ENCODE results near the gene PDGFRB.

Gene PDGFRB

DNA sequence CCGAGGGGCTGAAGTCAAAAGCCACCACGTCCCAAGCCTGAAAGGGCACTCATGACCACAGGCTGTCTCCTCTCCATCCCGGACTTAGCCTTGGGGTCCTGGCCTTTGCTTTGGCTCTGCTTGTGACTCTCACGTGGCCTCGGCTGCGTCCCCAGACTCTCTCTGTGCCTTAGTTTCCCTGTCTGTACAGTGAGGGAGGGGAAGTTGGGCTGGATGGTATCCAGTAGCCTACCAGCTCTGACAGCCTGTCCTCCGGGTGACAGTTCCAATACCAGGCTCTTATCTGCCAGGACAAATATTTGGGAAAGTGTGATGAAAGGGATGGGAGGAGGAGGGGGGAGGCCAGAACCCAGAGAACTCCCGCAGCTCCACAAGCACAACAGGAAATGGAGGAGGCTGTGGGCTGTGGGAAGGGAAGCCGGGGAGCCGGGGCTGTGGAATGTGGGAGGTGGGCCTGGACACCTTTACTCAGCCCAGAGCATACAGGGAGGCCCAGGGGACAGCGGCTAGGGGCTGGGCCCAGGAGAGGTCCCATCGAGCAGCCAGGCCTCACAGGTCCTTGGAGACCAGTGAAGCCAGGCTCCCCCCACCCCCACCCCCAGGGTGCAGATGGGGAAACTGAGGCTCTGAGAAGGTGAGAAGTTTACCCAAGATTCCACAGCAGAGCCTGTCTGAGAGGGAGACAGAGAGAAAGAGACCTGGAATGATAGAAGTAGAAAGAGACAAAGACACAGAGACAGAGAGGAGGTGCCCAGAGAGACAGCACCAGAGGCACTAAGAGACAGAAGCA lies 18.3 kb downstream of the PDGFRB start:
- peaks cover 17% of the 10 kb centered on the region for H3K27me3 ChIP-seq (ENCODE audit: control insufficient read depth, insufficient read depth, low read length)
- H3K4me3 ChIP-seq (ENCODE audit: low read depth, low read length), result no peak overlapping the region
- H3K9me3 ChIP-seq (ENCODE audit: control insufficient read depth, insufficient read depth, low read depth, low read length), result no peaks in the 10 kb centered on the region
- H3K9ac ChIP-seq (ENCODE audit: low read length), result peak overlapping the region; percentile 72
- H3K27ac ChIP-seq (ENCODE audit: low read depth, low read length), result peak overlapping the region; percentile 42; the same call in 1 of the 2 replicates
- H3K36me3 ChIP-seq (ENCODE audit: control insufficient read depth, insufficient read depth, low read length), result no peaks in the 10 kb centered on the region; the same call in 1 of the 2 replicates
- H3K4me1 ChIP-seq (ENCODE audit: control insufficient read depth, insufficient read depth, low read length), result peaks cover 73% of the 10 kb centered on the region

DNA sequence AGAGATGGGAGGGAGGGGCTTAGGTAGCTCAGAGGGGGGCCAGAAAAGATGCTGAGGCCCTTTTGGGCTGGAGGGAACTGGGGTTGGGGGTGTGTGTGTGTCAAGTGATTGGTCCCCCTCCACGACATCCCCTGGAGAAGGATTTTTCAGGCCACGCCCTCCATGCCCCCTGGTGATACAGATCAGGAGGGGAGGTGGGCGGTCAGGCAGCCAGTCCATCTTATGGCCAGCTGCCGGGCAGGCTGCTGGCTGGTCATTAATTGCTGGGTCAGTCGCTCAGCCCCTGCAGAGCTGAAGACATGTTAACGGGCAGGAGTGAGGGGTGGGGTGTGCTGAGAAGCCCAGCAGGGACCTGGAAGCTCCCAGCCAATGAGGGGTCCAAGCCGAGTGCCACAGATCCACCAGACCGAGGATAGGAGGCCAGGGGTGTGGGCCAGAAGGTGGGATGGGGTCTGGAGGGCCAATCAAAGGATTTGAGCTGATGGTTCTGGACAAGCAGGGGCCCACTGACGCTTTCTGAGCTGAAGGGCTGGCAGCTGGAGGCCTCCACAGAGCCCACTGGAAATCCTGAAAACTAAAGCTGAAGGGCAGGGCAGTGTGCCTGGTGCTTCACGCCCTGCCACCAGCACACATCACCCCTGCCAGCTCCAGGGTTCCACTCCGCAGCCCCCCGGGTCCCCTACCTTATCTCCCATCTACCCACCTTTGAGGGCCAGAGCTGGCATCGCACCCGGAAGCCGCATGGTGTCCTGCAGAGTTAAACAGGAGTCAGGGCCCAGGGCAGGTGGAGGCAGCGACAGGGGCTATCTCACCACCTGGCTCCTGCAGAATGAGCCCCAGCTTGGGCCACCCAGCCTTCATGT lies 19.1 kb downstream of the PDGFRB start:
- Histone ChIP-seq H3K9ac (ENCODE audit: low read length) (peak overlapping the region; percentile 67), H3K9me3 (ENCODE audit: control insufficient read depth, insufficient read depth, low read depth, low read length) (no peaks in the 10 kb centered on the region), H3K4me1 (ENCODE audit: control insufficient read depth, insufficient read depth, low read length) (peaks cover 73% of the 10 kb centered on the region), H3K4me3 (ENCODE audit: low read depth, low read length) (no peak overlapping the region), H3K36me3 (ENCODE audit: control insufficient read depth, insufficient read depth, low read length) (no peaks in the 10 kb centered on the region; the same call in 1 of the 2 replicates), H3K27me3 (ENCODE audit: control insufficient read depth, insufficient read depth, low read length) (peaks cover 26% of the 10 kb centered on the region), H3K27ac (ENCODE audit: low read depth, low read length) (peak overlapping the region; percentile 29; the same call in 1 of the 2 replicates)

DNA sequence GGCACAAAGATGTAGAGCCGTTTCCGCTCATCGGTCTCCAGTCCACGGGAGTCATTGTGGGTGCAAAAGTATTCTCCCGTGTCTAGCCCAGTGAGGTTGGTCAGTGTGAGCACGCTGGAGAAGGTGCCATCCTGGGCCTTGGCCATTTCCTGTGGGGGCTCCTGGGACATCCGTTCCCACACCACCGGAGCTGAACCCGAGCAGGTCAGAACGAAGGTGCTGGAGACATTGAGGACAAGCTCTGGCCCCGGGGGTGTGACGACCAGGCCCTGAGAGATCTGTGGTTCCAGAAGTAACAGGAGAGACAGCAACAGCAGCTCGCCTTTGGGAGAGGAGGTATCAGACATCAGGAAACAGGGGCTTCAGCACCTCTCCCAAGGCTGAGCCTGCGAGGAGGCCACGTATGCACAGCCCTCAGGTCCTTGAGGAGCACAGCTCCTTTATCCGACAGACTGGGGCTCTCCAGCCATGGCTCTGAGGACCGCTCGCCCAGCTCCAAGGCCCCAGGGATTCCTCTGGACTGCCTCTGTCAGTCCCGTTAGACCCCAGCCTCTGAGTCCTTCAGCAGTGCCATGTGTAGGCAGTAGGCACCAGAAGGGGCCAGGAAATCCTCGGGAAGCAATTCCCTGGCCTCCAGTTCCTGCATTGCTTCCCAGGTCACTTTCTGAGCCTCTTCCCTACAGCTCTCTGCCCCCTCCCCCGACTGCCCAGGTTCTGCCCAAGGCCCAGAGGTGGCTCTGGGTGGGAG lies 19.9 kb downstream of the PDGFRB start:
- peaks cover 30% of the 10 kb centered on the region for H3K27me3 ChIP-seq (ENCODE audit: control insufficient read depth, insufficient read depth, low read length)
- peak overlapping the region; percentile 17 for H3K9ac ChIP-seq (ENCODE audit: low read length)
- no peaks in the 10 kb centered on the region for H3K9me3 ChIP-seq (ENCODE audit: control insufficient read depth, insufficient read depth, low read depth, low read length)
- peaks cover 73% of the 10 kb centered on the region for H3K4me1 ChIP-seq (ENCODE audit: control insufficient read depth, insufficient read depth, low read length)
- H3K4me3 ChIP-seq (ENCODE audit: low read depth, low read length), result no peak overlapping the region
- no peak overlapping the region for H3K27ac ChIP-seq (ENCODE audit: low read depth, low read length)
- no peaks in the 10 kb centered on the region; the same call in 1 of the 2 replicates for H3K36me3 ChIP-seq (ENCODE audit: control insufficient read depth, insufficient read depth, low read length)

DNA sequence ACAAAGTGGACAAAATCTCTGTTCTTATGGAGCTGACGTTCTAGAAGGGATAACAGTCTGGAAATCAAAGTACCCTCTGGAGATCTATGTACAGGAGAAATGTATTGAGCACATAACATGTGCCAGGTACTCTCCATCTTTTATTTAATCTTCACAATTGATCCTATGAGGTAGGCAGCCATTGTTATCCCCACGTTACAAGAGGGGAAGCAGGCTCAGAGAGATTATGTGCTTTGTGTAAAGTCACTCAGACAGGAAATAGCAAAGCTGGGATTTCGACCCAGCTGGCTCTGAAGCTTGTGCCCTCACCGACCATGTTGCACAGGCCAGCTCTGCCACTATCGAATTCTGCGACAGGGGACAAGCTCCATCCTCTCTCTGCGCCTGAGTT lies 21.5 kb downstream of the PDGFRB start:
- no peak overlapping the region for H3K27ac ChIP-seq (ENCODE audit: low read depth, low read length)

DNA sequence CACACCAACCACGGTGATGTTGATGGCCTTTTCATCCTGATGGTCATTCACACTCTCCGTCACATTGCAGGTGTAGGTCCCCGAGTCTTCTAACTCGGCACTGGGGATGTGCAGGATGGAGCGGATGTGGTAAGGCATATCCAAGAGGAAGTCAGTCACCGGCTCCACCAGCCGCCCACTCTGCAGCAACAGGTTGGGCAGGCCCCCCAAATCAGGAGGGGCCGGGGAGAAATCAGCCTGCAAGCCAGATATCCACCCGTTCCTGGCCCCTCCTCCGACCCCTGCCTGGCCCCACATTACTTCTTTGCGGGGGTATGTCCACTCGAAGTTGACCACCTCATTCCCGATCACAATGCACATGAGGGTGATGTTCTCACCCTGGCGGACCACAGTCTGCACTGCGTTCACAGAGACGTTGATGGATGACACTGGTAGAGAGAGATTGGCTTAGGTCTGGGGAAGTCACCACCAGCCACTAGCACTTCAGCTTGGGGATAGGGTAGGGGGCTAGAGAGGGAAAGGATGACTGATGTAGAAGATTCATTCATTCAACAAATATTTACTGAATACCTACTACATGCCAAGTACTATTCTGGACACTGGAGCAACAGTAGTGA lies 22.0 kb downstream of the PDGFRB start:
- no peak overlapping the region for H3K27ac ChIP-seq (ENCODE audit: low read depth, low read length)
- no peak overlapping the region for H3K9ac ChIP-seq (ENCODE audit: low read length)
- H3K4me1 ChIP-seq (ENCODE audit: control insufficient read depth, insufficient read depth, low read length), result peaks cover 68% of the 10 kb centered on the region
- H3K36me3 ChIP-seq (ENCODE audit: control insufficient read depth, insufficient read depth, low read length), result peaks cover 10% of the 10 kb centered on the region; the same call in 1 of the 2 replicates
- H3K27me3 ChIP-seq (ENCODE audit: control insufficient read depth, insufficient read depth, low read length), result peaks cover 36% of the 10 kb centered on the region
- no peaks in the 10 kb centered on the region for H3K9me3 ChIP-seq (ENCODE audit: control insufficient read depth, insufficient read depth, low read depth, low read length)
- H3K4me3 ChIP-seq (ENCODE audit: low read depth, low read length), result no peak overlapping the region

More for the DNA sequence above, 21.5 kb downstream of the PDGFRB start:
- H3K9me3 ChIP-seq (ENCODE audit: control insufficient read depth, insufficient read depth, low read depth, low read length), result no peaks in the 10 kb centered on the region
- H3K9ac ChIP-seq (ENCODE audit: low read length), result no peak overlapping the region
- H3K27me3 ChIP-seq (ENCODE audit: control insufficient read depth, insufficient read depth, low read length), result peaks cover 36% of the 10 kb centered on the region
- H3K4me1 ChIP-seq (ENCODE audit: control insufficient read depth, insufficient read depth, low read length), result peaks cover 73% of the 10 kb centered on the region
- no peak overlapping the region for H3K4me3 ChIP-seq (ENCODE audit: low read depth, low read length)
- peaks cover 6% of the 10 kb centered on the region; the same call in 1 of the 2 replicates for H3K36me3 ChIP-seq (ENCODE audit: control insufficient read depth, insufficient read depth, low read length)

DNA sequence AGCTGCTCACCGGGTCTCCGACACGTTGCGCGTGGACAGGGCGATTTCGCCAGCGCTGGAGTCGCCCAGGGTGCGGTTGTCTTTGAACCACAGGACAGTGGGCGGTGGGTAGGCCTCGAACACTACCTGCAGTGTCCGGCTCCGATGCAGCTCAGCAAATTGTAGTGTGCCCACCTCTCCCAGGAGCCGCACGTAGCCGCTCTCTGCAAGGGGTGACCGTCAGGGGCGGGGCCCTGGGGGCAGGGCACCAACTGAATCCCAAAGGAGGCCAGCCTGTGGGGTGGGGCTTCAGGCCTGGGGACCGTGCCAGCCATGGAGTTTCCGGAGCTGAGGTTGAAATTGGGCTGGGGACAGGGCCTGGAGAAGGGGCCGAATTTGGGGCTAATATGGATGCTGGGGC lies 22.9 kb downstream of the PDGFRB start:
- no peak overlapping the region for H3K4me3 ChIP-seq (ENCODE audit: low read depth, low read length)
- H3K27me3 ChIP-seq (ENCODE audit: control insufficient read depth, insufficient read depth, low read length), result peaks cover 36% of the 10 kb centered on the region
- H3K9me3 ChIP-seq (ENCODE audit: control insufficient read depth, insufficient read depth, low read depth, low read length), result no peaks in the 10 kb centered on the region
- H3K4me1 ChIP-seq (ENCODE audit: control insufficient read depth, insufficient read depth, low read length), result peaks cover 58% of the 10 kb centered on the region
- H3K36me3 ChIP-seq (ENCODE audit: control insufficient read depth, insufficient read depth, low read length), result peaks cover 10% of the 10 kb centered on the region; the same call in 1 of the 2 replicates
- H3K27ac ChIP-seq (ENCODE audit: low read depth, low read length), result no peak overlapping the region
- no peak overlapping the region for H3K9ac ChIP-seq (ENCODE audit: low read length)

DNA sequence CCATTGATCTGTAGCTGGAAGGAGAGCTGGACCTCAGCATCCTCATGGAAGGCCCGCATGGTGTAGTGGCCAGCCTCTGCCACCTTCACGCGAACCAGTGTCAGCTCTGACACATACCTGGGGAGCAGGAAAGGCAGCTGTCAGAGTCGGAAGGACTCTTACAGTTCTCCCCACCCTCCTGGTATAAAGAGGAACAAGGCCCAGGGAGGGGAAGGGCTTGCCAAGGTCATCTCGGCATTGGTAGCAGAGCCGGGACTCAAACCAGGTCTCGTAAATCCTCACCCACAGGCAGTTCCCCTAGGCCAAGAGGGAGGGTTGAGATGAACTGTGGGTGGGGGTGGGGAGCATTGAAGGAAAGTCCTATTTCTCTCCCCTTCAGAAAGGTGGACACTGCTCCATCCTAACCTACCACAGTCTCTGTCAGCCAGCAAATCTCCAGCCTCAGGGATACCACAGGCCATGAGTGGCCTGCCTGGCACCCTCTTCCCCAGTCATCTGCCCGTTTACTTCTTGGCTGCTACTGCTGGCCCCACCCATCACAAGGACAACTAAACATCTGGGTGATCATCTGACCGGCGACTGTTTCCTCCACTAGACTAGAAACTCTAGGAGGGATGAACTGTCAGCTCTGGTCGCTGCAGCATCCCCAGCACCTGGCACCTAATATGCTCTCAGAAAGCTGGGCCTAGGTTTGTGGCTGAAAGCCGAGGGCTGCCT lies 23.5 kb downstream of the PDGFRB start:
- Histone ChIP-seq H3K9ac (ENCODE audit: low read length) (no peak overlapping the region), H3K4me3 (ENCODE audit: low read depth, low read length) (no peak overlapping the region), H3K36me3 (ENCODE audit: control insufficient read depth, insufficient read depth, low read length) (peaks cover 10% of the 10 kb centered on the region; the same call in 1 of the 2 replicates)

DNA sequence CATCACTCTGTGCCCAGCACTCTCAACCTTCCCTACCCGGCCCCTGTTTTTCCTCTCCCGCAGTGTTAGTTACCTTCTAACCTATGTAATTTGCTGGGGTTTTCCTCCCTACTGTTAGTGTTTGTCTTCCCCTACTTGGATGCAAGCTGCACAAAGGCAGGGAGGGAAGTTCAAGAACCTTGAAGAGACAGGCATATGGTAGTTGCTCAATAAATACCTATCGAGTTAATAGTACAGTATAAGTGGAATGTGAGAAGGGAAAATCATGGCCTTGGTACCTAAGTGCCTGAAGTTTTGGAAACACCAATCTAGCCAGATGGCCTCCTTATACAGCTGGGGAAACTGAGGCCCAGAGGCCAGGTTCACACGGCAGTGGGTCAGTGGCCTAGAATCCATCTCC lies 24.2 kb downstream of the PDGFRB start:
- Histone ChIP-seq H3K27ac (ENCODE audit: low read depth, low read length) (no peak overlapping the region; the same call in 1 of the 2 replicates), H3K4me1 (ENCODE audit: control insufficient read depth, insufficient read depth, low read length) (peaks cover 45% of the 10 kb centered on the region), H3K9me3 (ENCODE audit: control insufficient read depth, insufficient read depth, low read depth, low read length) (no peaks in the 10 kb centered on the region), H3K36me3 (ENCODE audit: control insufficient read depth, insufficient read depth, low read length) (peaks cover 12% of the 10 kb centered on the region; the same call in 1 of the 2 replicates), H3K9ac (ENCODE audit: low read length) (peak overlapping the region; percentile 45), H3K4me3 (ENCODE audit: low read depth, low read length) (peak overlapping the region; percentile 1; the same call in 1 of the 2 replicates), H3K27me3 (ENCODE audit: control insufficient read depth, insufficient read depth, low read length) (peaks cover 36% of the 10 kb centered on the region)

More for the DNA sequence above, 23.5 kb downstream of the PDGFRB start:
- H3K4me1 ChIP-seq (ENCODE audit: control insufficient read depth, insufficient read depth, low read length), result peaks cover 52% of the 10 kb centered on the region
- no peak overlapping the region for H3K27ac ChIP-seq (ENCODE audit: low read depth, low read length)
- no peaks in the 10 kb centered on the region for H3K9me3 ChIP-seq (ENCODE audit: control insufficient read depth, insufficient read depth, low read depth, low read length)
- peaks cover 36% of the 10 kb centered on the region for H3K27me3 ChIP-seq (ENCODE audit: control insufficient read depth, insufficient read depth, low read length)

DNA sequence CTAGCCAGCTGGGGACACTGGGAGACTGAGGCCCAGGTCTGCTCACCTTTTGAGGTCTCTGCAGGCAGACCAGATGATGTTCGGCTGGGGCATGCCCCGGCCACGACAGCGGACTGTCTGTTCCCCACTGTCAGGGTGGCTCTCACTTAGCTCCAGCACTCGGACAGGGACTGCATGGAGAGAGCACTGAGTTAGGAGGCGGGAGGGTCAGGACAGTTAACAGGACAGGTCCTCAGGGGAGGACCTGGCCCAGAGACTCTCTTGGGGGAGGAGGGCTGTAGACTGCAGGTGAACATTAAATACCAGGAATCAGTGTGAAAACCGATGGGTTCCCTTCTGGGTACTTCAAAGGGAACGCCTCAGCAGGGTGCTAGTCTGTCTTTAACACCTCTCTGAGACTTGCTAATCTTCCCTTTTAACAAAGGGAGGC lies 25.1 kb downstream of the PDGFRB start:
- H3K4me1 ChIP-seq (ENCODE audit: control insufficient read depth, insufficient read depth, low read length), result peaks cover 36% of the 10 kb centered on the region
- peak overlapping the region; percentile 7 for H3K9ac ChIP-seq (ENCODE audit: low read length)
- no peaks in the 10 kb centered on the region for H3K9me3 ChIP-seq (ENCODE audit: control insufficient read depth, insufficient read depth, low read depth, low read length)
- no peak overlapping the region for H3K4me3 ChIP-seq (ENCODE audit: low read depth, low read length)
- peaks cover 33% of the 10 kb centered on the region for H3K27me3 ChIP-seq (ENCODE audit: control insufficient read depth, insufficient read depth, low read length)
- no peak overlapping the region for H3K27ac ChIP-seq (ENCODE audit: low read depth, low read length)
- H3K36me3 ChIP-seq (ENCODE audit: control insufficient read depth, insufficient read depth, low read length), result peaks cover 16% of the 10 kb centered on the region; the same call in 1 of the 2 replicates
